Measurements from ENCODE around the gene WAPL.
"Not testable (repeated sequence)": the region's sequence is repeated elsewhere in the genome, so short reads cannot be mapped to it uniquely, and the experiment has no call there.

The WAPL gene

GRCh38 chr10:86392723-86393094 is 128.9 kb downstream of the WAPL start:
- H3K27ac ChIP-seq (ENCODE audit: low read depth, low read length): no peak overlapping the region
- H3K36me3 ChIP-seq (ENCODE audit: control insufficient read depth, insufficient read depth, low read length): no peaks in the 10 kb centered on the region
- no peak overlapping the region for H3K4me3 ChIP-seq (ENCODE audit: low read depth, low read length)
- H3K4me1 ChIP-seq (ENCODE audit: control insufficient read depth, insufficient read depth, low read length): peaks cover 6% of the 10 kb centered on the region; the same call in 1 of the 2 replicates
- peaks cover 29% of the 10 kb centered on the region for H3K27me3 ChIP-seq (ENCODE audit: control insufficient read depth, insufficient read depth, low read length)
- H3K9me3 ChIP-seq (ENCODE audit: control insufficient read depth, insufficient read depth, low read length): no peaks in the 10 kb centered on the region
- H3K9ac ChIP-seq (ENCODE audit: low read depth, low read length): no peak overlapping the region

GRCh38 chr10:86391986-86392722 is 129.4 kb downstream of the WAPL start:
- Histone ChIP-seq H3K27me3 (ENCODE audit: control insufficient read depth, insufficient read depth, low read length) (peaks cover 33% of the 10 kb centered on the region), H3K9ac (ENCODE audit: low read depth, low read length) (no peak overlapping the region), H3K4me1 (ENCODE audit: control insufficient read depth, insufficient read depth, low read length) (peaks cover 9% of the 10 kb centered on the region; the same call in 1 of the 2 replicates), H3K27ac (ENCODE audit: low read depth, low read length) (no peak overlapping the region), H3K4me3 (ENCODE audit: low read depth, low read length) (no peak overlapping the region), H3K36me3 (ENCODE audit: control insufficient read depth, insufficient read depth, low read length) (no peaks in the 10 kb centered on the region), H3K9me3 (ENCODE audit: control insufficient read depth, insufficient read depth, low read length) (no peaks in the 10 kb centered on the region)

DNA sequence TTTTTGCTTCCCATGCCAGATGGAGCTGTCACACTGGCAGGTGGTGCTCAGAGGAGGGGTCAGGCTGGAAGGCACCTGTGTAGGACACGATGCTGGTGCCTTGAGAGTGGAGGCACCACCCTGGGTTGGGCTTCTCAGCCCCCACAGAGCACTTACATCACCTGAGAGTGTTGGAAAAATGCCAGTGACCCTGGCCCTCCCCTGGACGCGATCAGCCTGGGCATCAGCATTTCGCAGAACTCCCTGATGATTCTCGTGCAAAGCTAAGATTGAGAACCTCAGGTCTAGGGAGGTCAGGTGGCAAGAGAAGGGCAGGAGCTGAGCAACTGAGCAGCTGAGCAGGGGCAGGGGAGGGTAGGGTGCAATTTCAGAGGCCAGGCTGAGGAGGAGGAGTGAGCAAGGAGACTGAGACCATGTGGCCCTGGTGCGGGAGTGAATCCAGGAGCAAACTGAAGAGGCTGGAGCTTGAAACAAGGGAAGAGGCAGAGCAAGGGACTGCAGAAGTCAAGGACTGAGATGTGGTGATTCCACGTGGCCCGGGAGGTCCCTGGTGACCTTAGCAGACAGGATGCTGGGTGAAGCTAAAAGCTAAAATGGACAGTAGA is 130.3 kb downstream of the WAPL start:
- peaks cover 33% of the 10 kb centered on the region for H3K27me3 ChIP-seq (ENCODE audit: control insufficient read depth, insufficient read depth, low read length)
- H3K9me3 ChIP-seq (ENCODE audit: control insufficient read depth, insufficient read depth, low read length): no peaks in the 10 kb centered on the region
- peaks cover 10% of the 10 kb centered on the region; the same call in 1 of the 2 replicates for H3K4me1 ChIP-seq (ENCODE audit: control insufficient read depth, insufficient read depth, low read length)
- H3K36me3 ChIP-seq (ENCODE audit: control insufficient read depth, insufficient read depth, low read length): no peaks in the 10 kb centered on the region
- H3K4me3 ChIP-seq (ENCODE audit: low read depth, low read length): no peak overlapping the region
- H3K9ac ChIP-seq (ENCODE audit: low read depth, low read length): no peak overlapping the region
- H3K27ac ChIP-seq (ENCODE audit: low read depth, low read length): no peak overlapping the region

DNA sequence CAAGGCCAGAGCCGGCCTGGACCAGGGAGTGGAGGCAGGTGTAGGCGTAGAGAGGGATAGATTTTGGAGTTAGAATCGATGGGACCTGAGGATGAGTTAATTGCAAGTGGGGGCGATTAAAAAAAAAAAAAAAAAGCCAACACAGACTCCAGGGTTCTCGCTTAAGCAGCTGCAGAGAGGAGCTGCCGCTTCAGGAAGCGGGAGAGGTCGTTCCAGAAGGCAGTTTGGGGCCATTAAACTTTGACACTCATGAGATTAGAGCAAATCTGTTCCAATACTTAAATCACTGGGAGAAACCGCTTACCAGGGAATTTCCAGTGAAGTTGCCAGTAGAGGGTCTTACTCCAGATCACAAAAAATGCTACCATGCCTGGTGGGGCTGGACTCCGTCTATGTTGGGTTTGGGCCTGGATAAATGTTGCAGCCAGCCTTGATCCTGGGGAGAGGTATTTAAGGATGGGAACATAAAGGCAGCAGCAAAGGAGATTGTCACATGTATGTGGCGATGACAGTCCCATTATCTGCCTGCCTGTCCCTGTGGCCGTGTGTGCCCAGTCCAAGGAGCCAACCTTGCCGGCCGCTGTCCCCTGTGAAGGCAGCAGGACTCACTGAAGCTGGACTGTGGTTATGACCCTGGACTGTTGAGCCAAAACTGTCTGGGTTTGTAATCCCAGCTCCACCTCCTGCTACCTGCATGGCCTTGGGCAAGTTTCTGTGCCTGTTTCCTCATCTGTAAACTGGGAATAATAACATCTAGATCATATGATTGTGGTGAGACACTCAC is 131.1 kb downstream of the WAPL start:
- no peak overlapping the region for H3K27ac ChIP-seq (ENCODE audit: low read depth, low read length)
- peaks cover 33% of the 10 kb centered on the region for H3K27me3 ChIP-seq (ENCODE audit: control insufficient read depth, insufficient read depth, low read length)
- peak overlapping the region; percentile 69 for H3K4me3 ChIP-seq (ENCODE audit: low read depth, low read length)
- H3K9me3 ChIP-seq (ENCODE audit: control insufficient read depth, insufficient read depth, low read length): no peaks in the 10 kb centered on the region
- H3K36me3 ChIP-seq (ENCODE audit: control insufficient read depth, insufficient read depth, low read length): no peaks in the 10 kb centered on the region
- peaks cover 10% of the 10 kb centered on the region; the same call in 1 of the 2 replicates for H3K4me1 ChIP-seq (ENCODE audit: control insufficient read depth, insufficient read depth, low read length)
- H3K9ac ChIP-seq (ENCODE audit: low read depth, low read length): no peak overlapping the region

GRCh38 chr10:86389441-86390193 is 132.0 kb downstream of the WAPL start:
- Histone ChIP-seq H3K4me3 (ENCODE audit: low read depth, low read length) (peak overlapping the region; percentile 69), H3K4me1 (ENCODE audit: control insufficient read depth, insufficient read depth, low read length) (peaks cover 10% of the 10 kb centered on the region; the same call in 1 of the 2 replicates), H3K27me3 (ENCODE audit: control insufficient read depth, insufficient read depth, low read length) (peaks cover 33% of the 10 kb centered on the region), H3K27ac (ENCODE audit: low read depth, low read length) (no peak overlapping the region), H3K9me3 (ENCODE audit: control insufficient read depth, insufficient read depth, low read length) (no peaks in the 10 kb centered on the region), H3K9ac (ENCODE audit: low read depth, low read length) (no peak overlapping the region), H3K36me3 (ENCODE audit: control insufficient read depth, insufficient read depth, low read length) (no peaks in the 10 kb centered on the region)

DNA sequence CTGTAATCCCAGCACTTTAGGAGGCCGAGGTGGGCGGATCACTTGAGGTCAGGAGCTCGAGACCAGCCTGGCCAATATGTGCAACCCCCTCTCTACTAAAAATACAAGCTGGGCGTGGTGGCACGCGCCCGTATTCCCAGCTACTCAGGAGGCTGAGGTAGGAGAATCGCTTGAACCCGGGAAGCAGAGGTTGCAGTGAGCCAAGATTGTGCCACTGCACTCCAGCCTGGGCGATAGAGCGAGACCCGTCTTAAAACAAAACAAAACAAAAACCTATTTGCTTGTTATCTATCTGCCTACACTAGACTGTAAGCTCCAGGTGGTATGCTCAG is 132.5 kb downstream of the WAPL start:
- Histone ChIP-seq H3K4me1 (ENCODE audit: control insufficient read depth, insufficient read depth, low read length) (peaks cover 10% of the 10 kb centered on the region; the same call in 1 of the 2 replicates), H3K4me3 (ENCODE audit: low read depth, low read length) (peak overlapping the region; percentile 69), H3K27me3 (ENCODE audit: control insufficient read depth, insufficient read depth, low read length) (peaks cover 33% of the 10 kb centered on the region)
- not testable (repeated sequence) for H3K27ac ChIP-seq (ENCODE audit: low read depth, low read length); H3K36me3 ChIP-seq (ENCODE audit: control insufficient read depth, insufficient read depth, low read length); H3K9ac ChIP-seq (ENCODE audit: low read depth, low read length); H3K9me3 ChIP-seq (ENCODE audit: control insufficient read depth, insufficient read depth, low read length)

GRCh38 chr10:86388119-86388704 is 133.4 kb downstream of the WAPL start:
- no peak overlapping the region for H3K27ac ChIP-seq (ENCODE audit: low read depth, low read length)
- no peak overlapping the region for H3K4me3 ChIP-seq (ENCODE audit: low read depth, low read length)
- no peaks in the 10 kb centered on the region for H3K9me3 ChIP-seq (ENCODE audit: control insufficient read depth, insufficient read depth, low read length)
- peaks cover 33% of the 10 kb centered on the region for H3K27me3 ChIP-seq (ENCODE audit: control insufficient read depth, insufficient read depth, low read length)
- peaks cover 10% of the 10 kb centered on the region; the same call in 1 of the 2 replicates for H3K4me1 ChIP-seq (ENCODE audit: control insufficient read depth, insufficient read depth, low read length)
- no peaks in the 10 kb centered on the region for H3K36me3 ChIP-seq (ENCODE audit: control insufficient read depth, insufficient read depth, low read length)
- no peak overlapping the region for H3K9ac ChIP-seq (ENCODE audit: low read depth, low read length)

DNA sequence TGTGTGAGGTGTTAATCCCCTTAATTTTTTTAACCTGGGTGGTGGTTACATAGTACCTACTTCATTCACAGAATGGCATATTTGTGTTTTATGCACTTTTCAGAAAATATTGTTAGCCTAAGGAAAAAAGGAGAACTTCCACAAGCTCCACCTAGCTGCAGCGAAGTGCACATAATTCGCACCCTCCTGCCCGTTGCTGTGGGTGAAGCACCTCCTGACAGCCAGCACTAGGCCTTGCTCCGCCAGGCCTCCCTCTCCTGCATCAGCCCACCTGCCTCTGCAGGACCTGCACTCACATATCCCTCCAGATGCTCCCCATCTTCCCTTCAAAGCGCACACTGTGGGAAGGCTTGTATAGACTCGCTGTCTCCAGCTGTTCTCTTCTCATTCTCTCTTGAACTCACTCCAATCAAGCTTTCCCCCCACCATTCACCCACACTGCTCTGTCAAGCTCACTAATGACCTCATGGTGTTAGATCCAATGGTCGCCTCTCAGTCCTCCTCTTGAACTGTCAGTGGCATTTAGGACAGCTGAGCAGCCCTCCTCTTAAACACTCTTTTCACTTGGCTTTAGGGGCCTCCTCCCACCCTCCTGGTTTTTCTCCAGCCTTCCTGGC is 134.3 kb downstream of the WAPL start:
- Histone ChIP-seq H3K4me3 (ENCODE audit: low read depth, low read length) (no peak overlapping the region), H3K9ac (ENCODE audit: low read depth, low read length) (no peak overlapping the region), H3K9me3 (ENCODE audit: control insufficient read depth, insufficient read depth, low read length) (no peaks in the 10 kb centered on the region)

GRCh38 chr10:86385806-86386205 is 135.8 kb downstream of the WAPL start:
- H3K36me3 ChIP-seq (ENCODE audit: control insufficient read depth, insufficient read depth, low read length): no peaks in the 10 kb centered on the region
- no peaks in the 10 kb centered on the region for H3K9me3 ChIP-seq (ENCODE audit: control insufficient read depth, insufficient read depth, low read length)
- H3K27ac ChIP-seq (ENCODE audit: low read depth, low read length): no peak overlapping the region
- no peak overlapping the region for H3K9ac ChIP-seq (ENCODE audit: low read depth, low read length)
- H3K27me3 ChIP-seq (ENCODE audit: control insufficient read depth, insufficient read depth, low read length): peaks cover 23% of the 10 kb centered on the region
- H3K4me3 ChIP-seq (ENCODE audit: low read depth, low read length): no peak overlapping the region
- H3K4me1 ChIP-seq (ENCODE audit: control insufficient read depth, insufficient read depth, low read length): peaks cover 10% of the 10 kb centered on the region; the same call in 1 of the 2 replicates

More for the DNA sequence above, 134.3 kb downstream of the WAPL start:
- Histone ChIP-seq H3K27ac (ENCODE audit: low read depth, low read length) (no peak overlapping the region), H3K27me3 (ENCODE audit: control insufficient read depth, insufficient read depth, low read length) (peaks cover 33% of the 10 kb centered on the region), H3K4me1 (ENCODE audit: control insufficient read depth, insufficient read depth, low read length) (peaks cover 10% of the 10 kb centered on the region; the same call in 1 of the 2 replicates), H3K36me3 (ENCODE audit: control insufficient read depth, insufficient read depth, low read length) (no peaks in the 10 kb centered on the region)
